SK-N-SH treated with all-trans-retinoic acid at 6 μM for 48 hours (cell line): ENCODE data around the gene TM7SF2.

Experiments
- OSR1 ChIP-seq: fragments of 250-450 bp; sonication (Bioruptor Pico); IDR thresholded peaks from 2 replicates; pipeline ENCODE4 v1.8.0; 2022; ENCODE audit warnings: moderate library complexity, mild to moderate bottlenecking, inconsistent platforms
- ZFP30 ChIP-seq: fragments of 450-650 bp; formaldehyde crosslinking; IDR thresholded peaks from 2 replicates; pipeline ENCODE4 v1.5.0; 2022; ENCODE audit warnings: mild to moderate bottlenecking, moderate library complexity

DNA sequence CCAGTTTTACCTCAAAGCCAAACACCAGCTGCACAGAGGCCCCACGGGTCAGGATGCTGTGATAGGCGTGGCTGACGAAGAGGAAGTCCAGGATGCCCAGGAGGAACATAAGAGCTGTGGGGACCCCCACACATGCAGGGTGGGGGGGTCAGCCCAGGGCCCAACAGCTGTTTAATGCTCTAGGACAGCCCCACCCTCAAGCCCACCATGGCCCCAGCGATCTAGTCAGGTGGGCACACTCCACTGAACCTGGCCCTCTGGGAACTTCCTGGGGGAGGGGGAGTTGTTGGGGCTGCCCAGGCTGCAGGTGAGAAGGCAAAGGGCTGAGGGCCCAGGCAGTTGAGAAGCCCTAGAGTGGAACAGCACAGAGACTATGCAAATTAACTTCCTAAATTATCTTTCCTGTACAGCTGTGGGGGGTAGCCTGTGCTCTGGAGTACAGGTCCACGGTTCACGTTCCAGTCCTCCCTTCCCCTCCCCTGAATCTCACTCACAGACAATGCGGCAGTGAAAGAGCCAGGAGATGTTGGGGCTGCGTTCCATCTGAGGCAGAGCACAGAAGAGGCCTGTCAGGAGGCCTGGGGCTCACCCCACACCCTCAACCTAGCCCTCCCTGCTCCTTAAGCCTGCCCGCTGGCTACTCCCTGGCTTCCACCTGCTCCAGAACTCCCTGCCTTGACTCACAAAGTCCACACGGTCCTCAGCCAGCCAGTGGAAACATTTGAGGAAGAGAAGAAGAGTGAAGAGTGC is 20.7 kb downstream of the TM7SF2 start:
- TF ChIP-seq ZFP30 (no peak), OSR1 (CRISPR knock-in tag) (no peak)
